Measurements from ENCODE around the gene ABCC8.

Gene ABCC8

GRCh38 chr11:17351510-17352176, 125.0 kb downstream of the ABCC8 start, which contains the start of gene NCR3LG1:
Gene NCR3LG1 (plus strand): TSS chr11:17351800. CDS start chr11:17351970, 170 bp downstream.
- DNase-seq (ENCODE audit: low read depth): peak; percentile 22

DNA sequence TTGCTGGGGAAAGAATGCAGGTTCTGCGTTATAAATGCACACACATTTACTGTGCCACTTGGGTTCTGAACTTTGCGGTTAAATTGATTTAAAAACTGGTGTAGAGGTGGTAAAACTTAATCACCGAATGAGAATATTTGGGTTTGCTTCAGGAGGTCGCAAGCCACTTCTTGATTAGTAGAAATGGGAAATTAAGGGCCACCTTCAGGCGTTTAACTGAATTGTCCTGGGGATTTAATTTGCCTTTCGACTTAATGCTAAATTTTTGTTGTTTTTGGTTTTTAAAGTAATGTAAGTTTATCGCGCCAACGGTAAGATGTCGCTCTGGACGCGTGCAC, 125.5 kb downstream of the ABCC8 start:
- DNase-seq (ENCODE audit: low read depth): no peak

GRCh38 chr11:17350455-17351171, 126.0 kb downstream of the ABCC8 start:
- DNase-seq (ENCODE audit: low read depth): no peak

DNA sequence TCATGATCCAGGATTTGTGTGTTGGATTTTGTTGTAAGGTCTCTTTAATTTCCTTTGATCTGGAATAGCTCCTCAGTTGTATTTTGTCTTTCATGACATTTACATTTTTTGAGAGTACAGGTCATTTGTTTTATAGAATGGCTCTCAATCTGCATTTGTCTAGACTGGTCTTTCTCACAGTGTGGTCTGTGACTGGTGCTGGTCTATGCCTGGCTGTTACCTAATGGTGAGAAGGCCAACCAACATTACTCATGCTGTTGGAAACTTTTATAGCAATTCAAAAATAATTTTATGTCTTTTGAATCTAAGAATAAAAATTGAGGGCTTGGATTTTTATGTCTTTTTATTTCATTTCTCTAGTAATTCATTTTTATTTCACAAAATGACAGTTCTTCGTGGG, 129.0 kb downstream of the ABCC8 start:
- DNase-seq (ENCODE audit: low read depth): no peak

DNA sequence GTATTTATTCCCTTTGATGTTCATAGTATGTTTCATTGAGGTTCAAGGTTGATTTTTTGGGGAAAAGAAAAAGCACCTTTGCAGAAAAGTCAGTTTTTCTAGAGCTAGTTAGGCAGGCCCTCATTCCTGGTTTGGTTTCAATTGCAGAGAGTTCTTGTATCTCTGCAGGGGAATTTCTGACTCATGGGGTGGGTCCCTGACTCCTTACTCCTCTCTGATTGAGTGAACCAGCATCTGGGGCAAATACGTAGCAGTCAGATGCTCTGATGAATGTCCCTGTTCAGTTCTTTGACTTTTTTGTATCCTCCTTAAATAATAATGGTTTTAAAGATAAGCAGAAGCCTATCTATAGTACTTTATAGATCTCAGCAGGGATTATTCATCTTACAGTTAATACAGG, 132.7 kb downstream of the ABCC8 start:
- DNase-seq (ENCODE audit: low read depth): no peak

GRCh38 chr11:17343257-17343656, 133.4 kb downstream of the ABCC8 start:
- no peak for DNase-seq (ENCODE audit: low read depth)

Measured in stimulated activated CD8-positive, alpha-beta memory T cell treated with anti-CD3 and anti-CD28 coated beads, Interleukin-15, amount 100 ng/mL, for 1 hour (primary cell).